GM19372 (cell line): ENCODE data around the gene SLC5A5.
"Not testable (repeated sequence)": the region's sequence is repeated elsewhere in the genome, so short reads cannot be mapped to it uniquely, and the experiment has no call there.

Experiments used
- ATAC-seq: cut with Tn5 transposase; IDR thresholded peaks from one replicate; pipeline ENCODE4 v1.9.1; 2021; ENCODE audit warnings: mild to moderate bottlenecking, low read depth, moderate library complexity; ENCODE audit not compliant: unreplicated experiment

Gene SLC5A5

GRCh38 chr19:17915940-17916593, 44.3 kb downstream of the SLC5A5 start:
- ATAC-seq: no peak

DNA sequence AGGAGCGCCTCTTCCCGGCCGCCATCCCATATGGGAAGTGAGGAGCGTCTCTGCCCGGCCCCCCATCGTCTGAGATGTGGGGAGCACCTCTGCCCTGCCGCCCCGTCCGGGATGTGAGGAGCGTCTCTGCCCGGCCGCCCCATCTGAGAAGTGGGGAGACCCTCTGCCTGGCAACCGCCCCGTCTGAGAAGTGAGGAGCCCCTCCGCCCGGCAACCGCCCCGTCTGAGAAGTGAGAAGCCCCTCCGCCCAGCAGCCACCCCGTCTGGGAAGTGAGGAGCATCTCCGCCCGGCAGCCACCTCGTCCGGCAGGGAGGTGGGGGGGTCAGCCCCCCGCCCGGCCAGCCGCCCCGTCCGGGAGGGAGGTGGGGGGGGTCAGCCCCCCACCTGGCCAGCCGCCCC, 46.4 kb downstream of the SLC5A5 start:
- ATAC-seq: not testable (repeated sequence)

DNA sequence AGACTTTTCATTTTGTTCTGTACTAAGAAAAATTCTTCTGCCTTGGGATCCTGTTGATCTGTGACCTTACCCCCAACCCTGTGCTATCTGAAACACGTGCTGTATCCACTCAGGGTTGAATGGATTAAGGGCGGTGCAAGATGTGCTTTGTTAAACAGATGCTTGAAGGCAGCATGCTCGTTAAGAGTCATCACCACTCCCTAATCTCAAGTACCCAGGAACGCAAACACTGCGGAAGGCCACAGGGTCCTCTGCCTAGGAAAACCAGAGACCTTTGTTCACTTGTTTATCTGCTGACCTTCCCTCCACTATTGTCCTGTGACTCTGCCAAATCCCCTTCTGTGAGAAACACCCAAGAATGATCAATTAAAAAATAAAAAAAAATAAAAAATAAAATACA, 47.4 kb downstream of the SLC5A5 start:
- ATAC-seq: not testable (repeated sequence)

GRCh38 chr19:17920527-17920926, 48.8 kb downstream of the SLC5A5 start:
- ATAC-seq: no peak

- no peak for ATAC-seq
Measured at GRCh38 chr19:17922138-17922537, 50.4 kb downstream of the SLC5A5 start.

DNA sequence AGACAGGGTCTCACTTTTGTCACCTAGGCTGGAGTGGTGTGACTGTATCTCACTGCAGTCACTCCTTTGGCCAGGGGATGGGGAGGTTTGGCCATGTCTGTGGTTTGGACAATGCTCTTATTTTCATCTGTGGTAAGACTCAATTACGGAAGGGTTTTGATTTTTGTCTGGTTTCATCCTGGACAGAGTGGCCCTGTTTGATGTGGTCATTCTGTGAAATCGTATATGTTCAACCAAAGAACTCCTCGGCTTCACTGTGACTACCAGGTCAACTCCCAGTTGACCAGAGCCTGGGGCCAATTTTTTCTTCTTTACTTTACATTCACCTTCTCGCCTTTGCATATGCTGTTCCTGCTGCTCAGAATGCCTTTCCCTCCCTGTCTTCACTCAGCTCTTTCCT, 54.3 kb downstream of the SLC5A5 start:
- ATAC-seq: no peak

GRCh38 chr19:17929056-17929455, 57.3 kb downstream of the SLC5A5 start:
- no peak for ATAC-seq

DNA sequence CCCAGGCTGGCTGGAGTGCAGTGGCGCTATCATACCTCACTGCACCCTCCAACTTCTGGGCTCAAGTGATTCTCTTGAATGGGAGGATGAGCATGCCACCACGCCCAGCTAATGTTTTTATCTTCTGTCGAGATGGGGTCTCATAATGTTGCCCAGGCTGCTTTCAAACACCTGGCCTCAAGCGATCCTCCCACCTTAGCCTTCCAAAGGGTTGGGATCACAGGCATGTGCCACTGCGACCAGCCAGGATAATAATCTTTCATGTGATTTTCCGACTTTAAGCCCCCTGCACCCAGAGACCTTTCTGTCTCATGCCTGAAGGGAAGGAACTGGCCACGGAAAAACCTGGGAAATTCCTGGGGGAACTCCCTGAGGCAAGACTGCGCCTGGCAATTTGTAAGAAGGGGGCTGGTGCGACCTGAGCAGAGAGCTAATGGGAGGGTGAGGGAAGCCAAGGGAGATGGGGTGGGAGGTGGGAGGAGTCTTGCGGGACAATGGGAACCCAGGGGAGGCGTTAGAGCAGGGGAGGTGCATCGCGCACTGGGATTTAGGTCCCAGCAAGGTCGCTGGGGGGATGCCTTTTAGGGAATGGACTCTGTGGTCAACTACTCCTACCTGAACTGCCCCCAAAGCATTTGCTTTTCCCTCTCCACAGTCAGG, 59.9 kb downstream of the SLC5A5 start:
- no peak for ATAC-seq

GRCh38 chr19:17932485-17933338, 61.0 kb downstream of the SLC5A5 start, which contains the start of gene CCDC124:
Gene CCDC124 (plus strand): TSS chr19:17933015. CDS start chr19:17936421, 3,406 bp downstream.
- peak; percentile 82 for ATAC-seq

DNA sequence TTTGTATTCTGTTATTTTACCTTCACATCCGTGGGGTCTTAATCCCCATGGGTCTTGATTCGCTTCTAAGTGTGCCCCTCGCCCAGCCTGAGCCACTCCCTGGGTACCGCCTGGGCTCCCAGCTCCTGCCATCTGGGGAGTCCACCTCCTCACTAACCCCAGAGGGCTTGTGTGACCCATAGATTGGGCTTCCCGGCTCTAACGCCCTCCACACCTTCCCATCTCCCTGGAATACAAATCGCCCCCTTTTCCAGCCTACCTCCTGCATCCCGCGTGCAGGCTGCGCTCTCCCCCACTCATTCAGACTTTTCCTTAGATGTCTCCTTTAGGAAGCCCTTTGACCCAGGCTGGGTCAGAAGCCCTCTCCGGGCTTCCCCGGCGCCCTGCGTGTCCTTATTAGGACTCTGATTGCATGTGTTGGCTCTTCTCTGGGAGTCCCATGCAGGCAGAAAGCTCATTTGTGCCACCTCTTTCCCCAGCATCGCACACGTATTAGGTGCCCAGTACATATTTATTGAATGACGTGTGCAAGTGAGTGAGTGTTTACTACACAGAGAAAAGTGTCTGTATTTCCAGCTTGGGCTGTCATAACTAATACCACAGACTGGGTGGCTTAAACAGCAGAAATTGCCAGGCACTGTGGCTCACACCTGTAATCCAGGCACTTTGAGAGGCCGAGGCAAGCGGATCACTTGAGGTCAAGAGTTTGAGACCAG, 61.8 kb downstream of the SLC5A5 start:
- ATAC-seq: no peak

DNA sequence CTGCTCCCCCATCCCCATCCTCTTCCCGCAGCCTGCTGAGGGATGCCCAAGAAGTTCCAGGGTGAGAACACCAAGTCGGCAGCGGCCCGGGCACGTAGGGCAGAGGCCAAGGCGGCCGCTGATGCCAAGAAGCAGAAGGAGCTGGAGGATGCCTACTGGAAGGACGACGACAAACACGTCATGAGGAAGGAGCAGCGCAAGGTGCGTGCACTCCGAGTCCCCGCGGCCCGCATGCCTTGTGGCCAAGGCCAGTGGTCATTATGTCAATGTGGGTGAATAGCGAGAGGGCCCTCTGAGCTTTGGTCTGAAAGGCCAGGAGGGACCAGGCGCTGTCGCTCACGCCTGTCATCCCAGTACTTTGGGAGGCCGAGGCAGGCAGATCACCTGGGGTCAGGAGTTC, 64.6 kb downstream of the SLC5A5 start:
- ATAC-seq: no peak

GRCh38 chr19:17937371-17937900, 65.7 kb downstream of the SLC5A5 start:
- no peak for ATAC-seq

GRCh38 chr19:17938092-17938845, 66.5 kb downstream of the SLC5A5 start:
- no peak for ATAC-seq

GRCh38 chr19:17942181-17942580, 70.4 kb downstream of the SLC5A5 start:
- no peak for ATAC-seq

- no peak for ATAC-seq
Measured at GRCh38 chr19:17942582-17943273, 71.0 kb downstream of the SLC5A5 start.

GRCh38 chr19:17943274-17944221, 71.8 kb downstream of the SLC5A5 start:
- no peak for ATAC-seq

DNA sequence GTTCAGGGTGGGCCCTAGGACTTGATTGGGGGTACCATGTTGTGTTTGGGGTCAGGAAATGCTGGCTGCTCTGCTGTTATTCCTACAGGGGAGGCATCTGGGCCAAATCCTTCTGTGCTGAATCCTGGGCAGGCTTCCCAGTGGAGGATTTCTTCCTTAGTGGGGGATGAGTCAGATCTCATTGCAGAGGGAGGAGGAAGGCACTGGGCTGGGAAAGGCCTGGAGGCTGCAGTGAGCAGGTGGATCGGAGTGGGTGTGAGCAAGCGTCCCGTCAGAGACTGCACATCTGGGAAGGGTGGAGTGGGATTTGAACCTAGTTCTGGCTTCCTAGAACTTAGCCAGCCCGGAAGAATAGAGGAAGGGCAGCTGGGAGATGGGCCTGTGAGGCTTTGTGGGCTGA, 72.6 kb downstream of the SLC5A5 start:
- no peak for ATAC-seq
